ENCODE measurements around the gene RAPGEF4. TPM values are rescaled to one million over a fixed set of nuclear protein-coding genes. Genes with fewer than 3 reads are reported as not detected.
A peak's percentile ranks its signal among the peaks of the same experiment; 100 is the strongest.

Gene RAPGEF4
- total RNA-seq, 1 experiment from 2014 or later: 0.62 TPM

DNA sequence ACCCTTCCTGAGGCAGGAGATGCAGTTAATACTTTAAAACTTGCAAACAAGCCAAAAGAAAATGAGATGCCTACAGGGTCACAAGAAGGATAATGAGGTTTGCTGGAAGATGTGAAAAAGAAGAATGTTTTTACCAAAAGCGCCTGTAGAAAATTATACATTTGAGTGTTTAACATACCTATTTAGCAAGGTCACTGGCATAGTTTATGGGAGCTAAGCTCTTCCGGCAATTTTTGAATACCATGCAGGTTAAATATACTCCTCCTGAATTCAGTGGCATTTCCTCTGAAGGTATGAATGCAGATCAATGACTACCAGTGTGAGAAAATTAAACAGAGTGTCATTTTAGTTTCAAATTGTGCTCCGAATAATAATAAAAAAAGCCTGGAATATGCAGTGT lies 318.8 kb downstream of the RAPGEF4 start:
- Histone ChIP-seq H3K9me3 (ENCODE audit: control insufficient read depth, insufficient read depth, low read depth, low read length) (no peaks in the 10 kb centered on the region), H3K36me3 (ENCODE audit: control insufficient read depth, insufficient read depth, low read length) (no peaks in the 10 kb centered on the region), H3K27me3 (ENCODE audit: control insufficient read depth, insufficient read depth, low read length) (no peaks in the 10 kb centered on the region), H3K4me1 (ENCODE audit: control insufficient read depth, insufficient read depth, low read length) (peaks cover 34% of the 10 kb centered on the region), H3K4me3 (ENCODE audit: low read depth in 2 of 2, low read length in 2 of 2) (no peak overlapping the region), H3K27ac (ENCODE audit: low read length) (peak overlapping the region; percentile 99; the same call in 1 of the 2 replicates)
- in situ Hi-C loops (cut with HindIII; ENCODE audit: low pct_unique_long_range_greater_than_20kb, low sequenced_read_pairs): no loop called here
- no TSS peak for BruUV-seq (replicated peaks)
- ChIA-PET CTCF (no interaction called here), POLR2A (interaction anchor here (0.6 kb wide), 1 partner anchor 163 kb away, joined by 3 read pairs; no protein-coding TSS in a partner anchor)
- no peak for TF ChIP-seq POLR2AphosphoS5 (IDR thresholded peaks at IDR 0.05; ENCODE audit: low read depth, low read length)
- TF ChIP-seq, protein P1, sequence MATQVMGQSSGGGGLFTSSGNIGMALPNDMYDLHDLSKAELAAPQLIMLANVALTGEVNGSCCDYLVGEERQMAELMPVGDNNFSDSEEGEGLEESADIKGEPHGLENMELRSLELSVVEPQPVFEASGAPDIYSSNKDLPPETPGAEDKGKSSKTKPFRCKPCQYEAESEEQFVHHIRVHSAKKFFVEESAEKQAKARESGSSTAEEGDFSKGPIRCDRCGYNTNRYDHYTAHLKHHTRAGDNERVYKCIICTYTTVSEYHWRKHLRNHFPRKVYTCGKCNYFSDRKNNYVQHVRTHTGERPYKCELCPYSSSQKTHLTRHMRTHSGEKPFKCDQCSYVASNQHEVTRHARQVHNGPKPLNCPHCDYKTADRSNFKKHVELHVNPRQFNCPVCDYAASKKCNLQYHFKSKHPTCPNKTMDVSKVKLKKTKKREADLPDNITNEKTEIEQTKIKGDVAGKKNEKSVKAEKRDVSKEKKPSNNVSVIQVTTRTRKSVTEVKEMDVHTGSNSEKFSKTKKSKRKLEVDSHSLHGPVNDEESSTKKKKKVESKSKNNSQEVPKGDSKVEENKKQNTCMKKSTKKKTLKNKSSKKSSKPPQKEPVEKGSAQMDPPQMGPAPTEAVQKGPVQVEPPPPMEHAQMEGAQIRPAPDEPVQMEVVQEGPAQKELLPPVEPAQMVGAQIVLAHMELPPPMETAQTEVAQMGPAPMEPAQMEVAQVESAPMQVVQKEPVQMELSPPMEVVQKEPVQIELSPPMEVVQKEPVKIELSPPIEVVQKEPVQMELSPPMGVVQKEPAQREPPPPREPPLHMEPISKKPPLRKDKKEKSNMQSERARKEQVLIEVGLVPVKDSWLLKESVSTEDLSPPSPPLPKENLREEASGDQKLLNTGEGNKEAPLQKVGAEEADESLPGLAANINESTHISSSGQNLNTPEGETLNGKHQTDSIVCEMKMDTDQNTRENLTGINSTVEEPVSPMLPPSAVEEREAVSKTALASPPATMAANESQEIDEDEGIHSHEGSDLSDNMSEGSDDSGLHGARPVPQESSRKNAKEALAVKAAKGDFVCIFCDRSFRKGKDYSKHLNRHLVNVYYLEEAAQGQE (IDR thresholded peaks at IDR 0.05; ENCODE audit: insufficient read depth in 1 of 2, low read depth in 2 of 2, low read length in 1 of 2): no peak
- TF ChIP-seq SIN3A (IDR thresholded peaks at IDR 0.05; ENCODE audit: borderline replicate concordance, insufficient read depth, low read depth, low read length): no peak
- no peak for TF ChIP-seq TCF7L2 (IDR thresholded peaks at IDR 0.05; ENCODE audit: low read depth, low read length)
- TF ChIP-seq, protein P2, sequence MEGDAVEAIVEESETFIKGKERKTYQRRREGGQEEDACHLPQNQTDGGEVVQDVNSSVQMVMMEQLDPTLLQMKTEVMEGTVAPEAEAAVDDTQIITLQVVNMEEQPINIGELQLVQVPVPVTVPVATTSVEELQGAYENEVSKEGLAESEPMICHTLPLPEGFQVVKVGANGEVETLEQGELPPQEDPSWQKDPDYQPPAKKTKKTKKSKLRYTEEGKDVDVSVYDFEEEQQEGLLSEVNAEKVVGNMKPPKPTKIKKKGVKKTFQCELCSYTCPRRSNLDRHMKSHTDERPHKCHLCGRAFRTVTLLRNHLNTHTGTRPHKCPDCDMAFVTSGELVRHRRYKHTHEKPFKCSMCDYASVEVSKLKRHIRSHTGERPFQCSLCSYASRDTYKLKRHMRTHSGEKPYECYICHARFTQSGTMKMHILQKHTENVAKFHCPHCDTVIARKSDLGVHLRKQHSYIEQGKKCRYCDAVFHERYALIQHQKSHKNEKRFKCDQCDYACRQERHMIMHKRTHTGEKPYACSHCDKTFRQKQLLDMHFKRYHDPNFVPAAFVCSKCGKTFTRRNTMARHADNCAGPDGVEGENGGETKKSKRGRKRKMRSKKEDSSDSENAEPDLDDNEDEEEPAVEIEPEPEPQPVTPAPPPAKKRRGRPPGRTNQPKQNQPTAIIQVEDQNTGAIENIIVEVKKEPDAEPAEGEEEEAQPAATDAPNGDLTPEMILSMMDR (IDR thresholded peaks at IDR 0.05): no peak
- no peak for ATAC-seq
- no peak for DNase-seq (ENCODE audit: low read depth, low spot score)
- intact Hi-C loops (cut with micrococcal nuclease; ENCODE audit: unreplicated experiment): no loop called here

DNA sequence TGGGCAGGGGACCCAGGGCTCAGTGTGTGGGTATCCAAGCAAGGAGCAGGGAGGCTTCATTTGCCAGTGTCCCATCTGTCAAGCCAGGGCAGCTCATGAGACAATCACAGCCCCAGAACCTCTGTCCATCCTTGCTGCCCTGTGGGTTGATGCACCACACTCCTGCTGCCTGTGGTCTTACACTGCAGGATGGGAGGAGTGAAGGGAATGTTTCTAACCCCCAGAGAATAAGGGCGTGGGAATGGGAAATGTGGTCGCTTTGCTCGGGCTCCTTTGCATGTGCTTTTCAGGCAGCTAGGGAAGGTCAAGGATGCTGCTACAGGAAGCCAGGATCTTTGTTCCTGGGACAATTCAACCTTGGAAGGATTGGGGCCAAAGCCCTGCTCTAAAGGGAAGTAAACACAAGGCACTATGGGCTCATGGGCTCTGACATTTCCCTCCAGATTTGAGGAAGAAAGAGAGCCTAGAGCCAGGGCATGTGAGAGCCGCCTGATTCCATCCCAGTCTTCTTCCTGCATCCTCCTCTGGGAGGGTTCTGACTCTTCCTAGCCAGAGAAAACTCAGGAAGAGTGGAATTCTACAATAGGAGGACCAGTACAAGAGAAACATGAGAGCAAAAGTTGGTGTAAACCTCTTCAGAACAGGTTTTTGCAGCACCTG lies 321.2 kb downstream of the RAPGEF4 start:
- H3K9me3 ChIP-seq (ENCODE audit: control insufficient read depth, insufficient read depth, low read depth, low read length): no peaks in the 10 kb centered on the region
- peak overlapping the region; percentile 67 for H3K27ac ChIP-seq (ENCODE audit: low read length)
- no peaks in the 10 kb centered on the region for H3K36me3 ChIP-seq (ENCODE audit: control insufficient read depth, insufficient read depth, low read length)
- DNase-seq (ENCODE audit: low read depth, low spot score) (no peak), ATAC-seq (no peak)
- intact Hi-C loops (cut with micrococcal nuclease; ENCODE audit: unreplicated experiment): no loop called here
- in situ Hi-C loops (cut with HindIII; ENCODE audit: low pct_unique_long_range_greater_than_20kb, low sequenced_read_pairs): no loop called here
- TF ChIP-seq TCF7L2 (IDR thresholded peaks at IDR 0.05; ENCODE audit: low read depth, low read length) (no peak), SIN3A (IDR thresholded peaks at IDR 0.05; ENCODE audit: borderline replicate concordance, insufficient read depth, low read depth, low read length) (no peak), POLR2AphosphoS5 (IDR thresholded peaks at IDR 0.05; ENCODE audit: low read depth, low read length) (no peak)
- TF ChIP-seq, protein P2 (IDR thresholded peaks at IDR 0.05): no peak
- TF ChIP-seq, protein P1 (IDR thresholded peaks at IDR 0.05; ENCODE audit: insufficient read depth in 1 of 2, low read depth in 2 of 2, low read length in 1 of 2): no peak
- H3K4me1 ChIP-seq (ENCODE audit: control insufficient read depth, insufficient read depth, low read length): peaks cover 12% of the 10 kb centered on the region; the same call in 1 of the 2 replicates
- H3K27me3 ChIP-seq (ENCODE audit: control insufficient read depth, insufficient read depth, low read length): no peaks in the 10 kb centered on the region
- no TSS peak for BruUV-seq (replicated peaks)
- ChIA-PET POLR2A (no interaction called here), CTCF (no interaction called here)
- H3K4me3 ChIP-seq (ENCODE audit: low read depth in 2 of 2, low read length in 2 of 2): no peak overlapping the region

Data from Panc1 (cell line).